GM18505 (cell line): Measurements from ENCODE around the gene ARHGAP9.
A peak's percentile ranks its signal among the peaks of the same experiment; 100 is the strongest.

ENCODE experiments used
- ATAC-seq: cut with Tn5 transposase; IDR thresholded peaks from one replicate; pipeline ENCODE4 v1.9.1; 2021; ENCODE audit not compliant: unreplicated experiment
- POLR2A ChIP-seq: IDR thresholded peaks from 4 replicates; pipeline ENCODE4 v1.6.1; 2011; ENCODE audit warnings: borderline replicate concordance; ENCODE audit not compliant: insufficient read depth, insufficient read length; ENCODE audit errors: extremely low read depth

ARHGAP9 gene

GRCh38 chr12:57479376-57480115 is at the start of gene ARHGAP9:
TSS of gene ARHGAP9 (minus strand) at chr12:57479866. CDS start at chr12:57479406, 460 bp downstream.
- TF ChIP-seq POLR2A: peak; percentile 44
- ATAC-seq: peak; percentile 42

- ATAC-seq: no peak
- no peak for TF ChIP-seq POLR2A
These were observed 49.3 kb upstream of the ARHGAP9 start for GRCh38 chr12:57528831-57529555.

DNA sequence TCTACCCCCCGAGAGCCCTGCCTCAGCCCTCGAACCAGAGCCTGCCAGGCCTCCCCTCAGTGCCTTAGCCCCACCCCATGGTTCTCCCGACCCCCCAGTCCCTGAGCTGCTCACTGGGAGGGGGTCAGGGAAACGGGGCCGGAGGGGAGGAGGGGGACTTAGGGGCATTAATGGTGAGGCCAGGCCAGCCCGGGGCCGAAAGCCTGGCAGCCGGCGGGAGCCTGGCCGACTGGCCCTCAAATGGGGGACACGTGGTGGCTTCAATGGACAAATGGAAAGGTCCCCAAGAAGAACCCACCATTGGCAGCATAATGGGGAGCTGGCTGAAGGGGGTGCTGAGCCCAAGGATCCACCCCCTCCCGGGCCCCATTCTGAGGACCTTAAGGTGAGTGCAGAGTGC is 48.5 kb upstream of the ARHGAP9 start:
- no peak for TF ChIP-seq POLR2A
- no peak for ATAC-seq

DNA sequence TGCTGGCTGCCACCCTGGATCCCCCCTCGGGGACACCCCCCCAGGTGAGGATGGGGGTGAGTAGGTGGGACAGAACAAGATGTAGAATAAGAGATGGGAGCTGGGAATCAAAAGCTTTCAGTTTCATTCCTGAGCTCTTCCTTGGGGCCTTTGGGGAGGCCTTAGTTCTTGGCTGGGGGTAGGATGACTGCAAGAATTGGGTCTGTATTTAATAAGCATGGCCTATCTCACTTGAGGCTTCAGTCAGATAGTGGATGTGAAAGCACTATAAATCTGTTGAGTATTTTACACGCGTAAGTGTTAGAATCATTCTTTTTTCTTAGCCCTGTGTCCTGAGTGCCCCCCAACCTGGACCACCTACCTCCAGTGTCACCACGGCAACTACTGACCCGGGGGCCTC is 47.5 kb upstream of the ARHGAP9 start:
- ATAC-seq: no peak
- no peak for TF ChIP-seq POLR2A

GRCh38 chr12:57526477-57527126 is 46.9 kb upstream of the ARHGAP9 start:
- no peak for TF ChIP-seq POLR2A
- no peak for ATAC-seq

GRCh38 chr12:57525615-57526383 is 46.1 kb upstream of the ARHGAP9 start:
- no peak for TF ChIP-seq POLR2A
- ATAC-seq: no peak

- no peak for TF ChIP-seq POLR2A
- no peak for ATAC-seq
These were observed 45.3 kb upstream of the ARHGAP9 start for GRCh38 chr12:57524814-57525614.

DNA sequence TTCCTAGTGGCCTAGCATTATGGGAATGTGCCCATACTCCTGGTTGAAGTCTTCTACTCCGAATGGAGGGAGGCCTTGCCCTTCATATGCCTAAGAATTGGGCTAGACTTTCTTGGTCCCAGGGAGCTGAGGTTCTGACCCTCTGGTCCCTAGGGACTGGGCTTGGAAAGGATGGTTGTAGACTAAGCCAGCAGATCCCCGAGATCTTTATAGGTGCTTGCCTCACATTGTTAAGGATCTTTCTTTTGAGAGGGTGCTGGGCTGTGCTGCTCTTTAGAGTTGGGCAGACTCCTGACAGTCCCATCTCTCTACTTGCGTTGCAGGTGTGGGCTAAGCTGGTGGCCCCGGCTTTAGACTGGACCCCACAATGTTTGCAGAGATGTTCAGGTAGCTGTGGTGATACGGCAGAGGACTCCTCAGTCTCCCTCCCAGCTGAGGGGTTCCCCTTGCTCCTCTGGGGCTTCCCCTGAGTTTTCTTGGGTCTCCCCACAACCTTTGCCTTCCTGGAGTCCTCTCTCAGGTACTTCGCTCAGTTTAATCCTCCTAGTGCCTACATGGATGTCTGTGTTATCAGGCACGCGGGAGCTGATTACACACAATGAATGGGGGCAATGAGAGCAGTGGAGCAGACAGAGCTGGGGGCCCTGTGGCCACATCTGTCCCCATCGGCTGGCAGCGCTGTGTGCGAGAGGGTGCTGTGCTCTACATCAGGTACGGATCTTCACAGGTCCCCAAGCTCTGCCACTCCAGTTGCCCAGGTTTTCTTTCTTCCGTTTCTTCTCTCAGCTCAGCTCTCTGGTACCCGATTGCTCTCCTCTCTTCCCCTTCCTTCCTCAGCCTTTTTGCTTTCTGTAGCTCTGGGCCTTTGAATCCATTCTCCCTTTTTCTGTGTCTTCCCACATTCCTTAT is 44.3 kb upstream of the ARHGAP9 start:
- TF ChIP-seq POLR2A: no peak
- ATAC-seq: no peak

- TF ChIP-seq POLR2A: peak; percentile 46
- ATAC-seq: no peak
These were observed 43.4 kb upstream of the ARHGAP9 start for GRCh38 chr12:57522887-57523705.

DNA sequence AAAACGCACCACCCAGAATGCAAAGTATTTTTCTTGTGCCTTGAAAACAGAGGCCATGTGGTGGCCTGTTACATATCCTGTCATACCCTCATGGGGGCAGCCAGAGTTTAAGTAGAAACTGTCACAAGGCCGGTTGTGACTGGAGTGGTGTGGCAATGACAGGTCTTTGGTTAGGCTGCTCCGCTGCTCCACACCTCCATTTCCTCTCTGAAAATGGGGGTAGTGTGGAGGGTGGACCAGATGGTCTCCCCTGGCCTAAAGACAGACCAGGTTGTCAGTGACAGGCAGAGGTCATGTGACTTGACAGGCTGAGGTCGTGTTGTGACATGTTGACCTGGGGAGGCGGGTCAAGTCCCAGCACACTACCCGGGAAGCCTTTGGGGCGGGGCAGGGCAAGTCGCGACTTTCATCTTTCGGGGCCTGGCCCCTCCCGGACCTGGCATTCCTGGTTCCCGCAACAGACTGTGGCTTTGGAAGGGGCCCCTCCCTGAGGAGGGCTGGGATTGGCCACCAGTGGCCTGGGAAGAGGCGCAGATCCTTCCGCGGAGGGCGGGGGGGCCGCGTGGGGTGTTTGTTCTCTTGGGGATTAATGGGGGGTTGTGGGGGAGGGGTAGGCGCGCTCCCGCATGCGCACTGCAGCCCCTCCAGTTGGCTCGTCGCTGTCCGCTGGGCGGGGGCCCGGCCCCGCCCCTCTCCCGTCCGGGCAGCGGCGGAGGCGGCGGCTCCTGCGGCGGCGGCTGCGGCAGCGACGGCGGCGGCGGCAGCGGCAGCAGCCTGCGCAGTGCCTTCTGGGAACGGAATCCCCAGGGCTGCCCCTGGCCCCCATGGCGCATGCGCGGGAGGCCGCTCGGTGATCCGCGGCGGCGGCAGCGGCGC is 42.6 kb upstream of the ARHGAP9 start, which contains the start of gene MBD6:
MBD6 (plus strand) TSS at position 814 of the 876 bp plus-strand sequence. CDS start 1,480 bp downstream, outside the sequence.
- peak; percentile 77 for TF ChIP-seq POLR2A
- peak; percentile 40 for ATAC-seq
